ENCODE results near the gene ELMO1.

DNA sequence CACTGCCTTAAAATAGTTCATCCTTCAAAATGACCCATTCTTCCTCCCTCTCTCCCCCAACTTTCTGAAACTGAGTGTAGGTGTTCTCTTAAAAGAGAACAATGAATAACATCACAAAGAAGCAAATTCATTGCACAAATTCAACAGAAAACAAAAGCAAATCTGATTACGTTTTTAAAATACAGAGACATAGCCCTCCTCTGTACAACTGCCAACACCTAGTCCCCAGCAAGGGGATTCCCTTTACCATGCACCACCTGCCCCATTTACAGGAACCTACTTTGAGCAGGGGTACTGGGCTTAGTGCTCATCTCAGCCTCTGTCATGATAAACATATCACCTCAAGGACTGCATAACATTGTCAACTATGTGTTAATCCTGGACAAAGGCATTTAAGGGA lies 421.6 kb downstream of the ELMO1 start:
- TF ChIP-seq, protein P1, sequence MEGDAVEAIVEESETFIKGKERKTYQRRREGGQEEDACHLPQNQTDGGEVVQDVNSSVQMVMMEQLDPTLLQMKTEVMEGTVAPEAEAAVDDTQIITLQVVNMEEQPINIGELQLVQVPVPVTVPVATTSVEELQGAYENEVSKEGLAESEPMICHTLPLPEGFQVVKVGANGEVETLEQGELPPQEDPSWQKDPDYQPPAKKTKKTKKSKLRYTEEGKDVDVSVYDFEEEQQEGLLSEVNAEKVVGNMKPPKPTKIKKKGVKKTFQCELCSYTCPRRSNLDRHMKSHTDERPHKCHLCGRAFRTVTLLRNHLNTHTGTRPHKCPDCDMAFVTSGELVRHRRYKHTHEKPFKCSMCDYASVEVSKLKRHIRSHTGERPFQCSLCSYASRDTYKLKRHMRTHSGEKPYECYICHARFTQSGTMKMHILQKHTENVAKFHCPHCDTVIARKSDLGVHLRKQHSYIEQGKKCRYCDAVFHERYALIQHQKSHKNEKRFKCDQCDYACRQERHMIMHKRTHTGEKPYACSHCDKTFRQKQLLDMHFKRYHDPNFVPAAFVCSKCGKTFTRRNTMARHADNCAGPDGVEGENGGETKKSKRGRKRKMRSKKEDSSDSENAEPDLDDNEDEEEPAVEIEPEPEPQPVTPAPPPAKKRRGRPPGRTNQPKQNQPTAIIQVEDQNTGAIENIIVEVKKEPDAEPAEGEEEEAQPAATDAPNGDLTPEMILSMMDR (IDR thresholded peaks at IDR 0.05): no peak
- TF ChIP-seq POLR2A (IDR thresholded peaks at IDR 0.05): no peak
- no peak for TF ChIP-seq EP300 (IDR thresholded peaks at IDR 0.05)

All from ovary (tissue), 3 donors.